Measurements from ENCODE around the gene FAM107B. TPM values are rescaled to one million over a fixed set of nuclear protein-coding genes. Genes with fewer than 3 reads are reported as not detected.

The FAM107B gene
- total RNA-seq, 1 experiment from 2014 or later, result 144 TPM

GRCh38 chr10:14751014-14751896 is 23.4 kb downstream of the FAM107B start:
- Histone ChIP-seq H2AFZ (no peak overlapping the region), H3F3A (ENCODE audit: insufficient read depth, low read depth) (peaks cover 23% of the 10 kb centered on the region), H4K20me1 (ENCODE audit: insufficient read depth) (no peaks in the 10 kb centered on the region), H3K27me3 (ENCODE audit: insufficient read depth, low read depth) (no peaks in the 10 kb centered on the region), H3K4me3 (no peak overlapping the region), H3K9me3 (ENCODE audit: insufficient read depth, low read depth) (no peaks in the 10 kb centered on the region), H3K4me2 (no peak overlapping the region), H3K79me2 (ENCODE audit: low read depth) (no peaks in the 10 kb centered on the region), H3K27ac (no peak overlapping the region), H3K36me3 (ENCODE audit: low read depth) (no peaks in the 10 kb centered on the region), H3K9me2 (ENCODE audit: insufficient read depth) (no peaks in the 10 kb centered on the region), H3K4me1 (replicated peaks; ENCODE audit: insufficient read depth) (peaks cover 27% of the 10 kb centered on the region)
- TF ChIP-seq CTCF (conservative IDR thresholded peaks at IDR 0.05) (no peak), EZH2 (IDR thresholded peaks at IDR 0.05; ENCODE audit: low read depth) (no peak)
- BruUV-seq (replicated peaks), result no TSS peak
- intact Hi-C loops (cut with micrococcal nuclease; ENCODE audit: unreplicated experiment), result no loop called here
- POLR2A ChIA-PET (ENCODE audit: unreplicated experiment), result no interaction called here
- CTCF ChIA-PET, result interaction anchor here (0.7 kb wide), 1 partner anchor 218 kb away, joined by 5 read pairs; no protein-coding TSS in a partner anchor
- DNase-seq, result no peak

DNA sequence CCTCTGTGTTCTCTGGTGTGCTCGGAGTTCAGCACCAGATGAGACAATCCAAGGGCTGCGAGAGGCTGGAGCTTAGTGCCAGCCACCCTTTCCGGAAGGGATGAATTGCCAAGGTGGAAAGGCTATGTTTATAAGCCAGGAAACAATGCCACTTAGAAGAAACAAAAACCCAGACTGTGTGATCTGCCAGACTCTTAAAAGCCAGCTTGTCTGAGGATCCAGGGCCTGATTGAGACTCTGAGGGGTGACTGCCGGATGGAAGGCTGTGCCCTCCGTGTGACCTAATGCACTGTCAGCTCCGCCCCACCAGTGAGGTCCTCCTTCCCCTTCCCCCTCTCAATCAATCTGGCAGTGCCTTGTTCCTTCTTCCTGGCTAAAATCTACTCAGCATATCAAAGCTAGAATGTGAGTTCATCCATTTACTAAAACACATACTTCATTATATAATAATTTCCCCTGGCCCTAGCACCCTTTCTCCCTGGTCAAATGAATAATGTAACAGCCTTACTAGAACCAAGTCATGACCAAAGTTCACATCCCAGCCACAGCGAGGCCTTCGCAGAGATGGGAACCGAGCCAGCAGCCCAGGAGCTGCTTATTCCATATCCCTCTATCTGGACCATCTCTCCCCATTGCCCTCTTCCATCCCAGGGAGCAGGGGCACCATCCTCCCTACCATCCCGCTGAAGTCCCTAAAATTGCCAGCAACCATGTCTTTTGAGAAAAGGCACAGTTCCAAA is 25.5 kb downstream of the FAM107B start:
- H3K79me2 ChIP-seq (ENCODE audit: low read depth), result no peaks in the 10 kb centered on the region
- H3F3A ChIP-seq (ENCODE audit: insufficient read depth, low read depth), result peaks cover 23% of the 10 kb centered on the region
- peaks cover 27% of the 10 kb centered on the region for H3K4me1 ChIP-seq (replicated peaks; ENCODE audit: insufficient read depth)
- TF ChIP-seq CTCF (conservative IDR thresholded peaks at IDR 0.05) (no peak), EZH2 (IDR thresholded peaks at IDR 0.05; ENCODE audit: low read depth) (no peak)
- H2AFZ ChIP-seq, result no peak overlapping the region
- POLR2A ChIA-PET (ENCODE audit: unreplicated experiment), result interaction anchor here (0.6 to 1.2 kb wide), 3 partner anchors 35 to 246 kb away, joined by 3 to 9 read pairs (median 6); no protein-coding TSS in a partner anchor
- peak overlapping the region; percentile 51 for H3K4me2 ChIP-seq
- no peaks in the 10 kb centered on the region for H4K20me1 ChIP-seq (ENCODE audit: insufficient read depth)
- 0 out of 2 replicates have a peak, but pooled peaks cover 4% of the 10 kb centered on the region for H3K9me2 ChIP-seq (ENCODE audit: insufficient read depth)
- H3K9me3 ChIP-seq (ENCODE audit: insufficient read depth, low read depth), result no peaks in the 10 kb centered on the region
- H3K36me3 ChIP-seq (ENCODE audit: low read depth), result no peaks in the 10 kb centered on the region
- H3K27me3 ChIP-seq (ENCODE audit: insufficient read depth, low read depth), result no peaks in the 10 kb centered on the region
- peak overlapping the region; percentile 80 for H3K27ac ChIP-seq
- H3K4me3 ChIP-seq, result no peak overlapping the region
- CTCF ChIA-PET, result interaction anchor here (0.6 kb wide), 1 partner anchor 196 kb away, joined by 3 read pairs; no protein-coding TSS in a partner anchor
- intact Hi-C loops (cut with micrococcal nuclease; ENCODE audit: unreplicated experiment), result no loop called here
- no TSS peak for BruUV-seq (replicated peaks)
- DNase-seq, result peak in 1 of 2 experiments; percentile 25

GRCh38 chr10:14748441-14748840 is 26.3 kb downstream of the FAM107B start:
- peak; percentile 92 to 93 for DNase-seq
- CTCF ChIA-PET, result no interaction called here
- Histone ChIP-seq H3K9me3 (ENCODE audit: insufficient read depth, low read depth) (no peaks in the 10 kb centered on the region), H3K27ac (peak overlapping the region; percentile 80), H4K20me1 (ENCODE audit: insufficient read depth) (no peaks in the 10 kb centered on the region), H3K79me2 (ENCODE audit: low read depth) (no peaks in the 10 kb centered on the region), H3K4me2 (peak overlapping the region; percentile 51), H3F3A (ENCODE audit: insufficient read depth, low read depth) (peaks cover 23% of the 10 kb centered on the region), H3K4me3 (no peak overlapping the region), H3K27me3 (ENCODE audit: insufficient read depth, low read depth) (no peaks in the 10 kb centered on the region), H3K4me1 (replicated peaks; ENCODE audit: insufficient read depth) (peaks cover 27% of the 10 kb centered on the region), H3K9me2 (ENCODE audit: insufficient read depth) (0 out of 2 replicates have a peak, but pooled peaks cover 4% of the 10 kb centered on the region), H2AFZ (no peak overlapping the region), H3K36me3 (ENCODE audit: low read depth) (no peaks in the 10 kb centered on the region)
- intact Hi-C loops (cut with micrococcal nuclease; ENCODE audit: unreplicated experiment), result loop anchor here (1.0 kb wide), 5 partner anchors 31 to 143 kb away; no protein-coding TSS in a partner anchor
- TF ChIP-seq EZH2 (IDR thresholded peaks at IDR 0.05; ENCODE audit: low read depth), result no peak
- BruUV-seq (replicated peaks), result TSS peak; percentile 86
- POLR2A ChIA-PET (ENCODE audit: unreplicated experiment), result interaction anchor here (0.5 to 1.2 kb wide), 11 partner anchors 15 to 1137 kb away, joined by 3 to 9 read pairs (median 5); no protein-coding TSS in a partner anchor

Measured in PC-9 (cell line).